Limb (tissue), 2 donors: ENCODE data around the gene UBTFL1.
A peak's percentile ranks its signal among the peaks of the same experiment; 100 is the strongest.
"Not testable (repeated sequence)": the region's sequence is repeated elsewhere in the genome, so short reads cannot be mapped to it uniquely, and the experiment has no call there.

Source experiments
- DNase-seq, 2 donors: peaks; one replicate each; pipeline ENCODE4 v3.0.0-alpha.2; 2016; ENCODE audit errors: extremely low spot score in 2 of 2

The UBTFL1 gene, protein sequence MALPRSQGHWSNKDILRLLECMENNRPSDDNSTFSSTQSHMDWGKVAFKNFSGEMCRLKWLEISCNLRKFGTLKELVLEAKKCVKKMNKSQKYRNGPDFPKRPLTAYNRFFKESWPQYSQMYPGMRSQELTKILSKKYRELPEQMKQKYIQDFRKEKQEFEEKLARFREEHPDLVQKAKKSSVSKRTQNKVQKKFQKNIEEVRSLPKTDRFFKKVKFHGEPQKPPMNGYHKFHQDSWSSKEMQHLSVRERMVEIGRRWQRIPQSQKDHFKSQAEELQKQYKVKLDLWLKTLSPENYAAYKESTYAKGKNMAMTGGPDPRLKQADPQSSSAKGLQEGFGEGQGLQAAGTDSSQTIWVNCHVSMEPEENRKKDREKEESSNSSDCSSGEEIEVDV

DNA sequence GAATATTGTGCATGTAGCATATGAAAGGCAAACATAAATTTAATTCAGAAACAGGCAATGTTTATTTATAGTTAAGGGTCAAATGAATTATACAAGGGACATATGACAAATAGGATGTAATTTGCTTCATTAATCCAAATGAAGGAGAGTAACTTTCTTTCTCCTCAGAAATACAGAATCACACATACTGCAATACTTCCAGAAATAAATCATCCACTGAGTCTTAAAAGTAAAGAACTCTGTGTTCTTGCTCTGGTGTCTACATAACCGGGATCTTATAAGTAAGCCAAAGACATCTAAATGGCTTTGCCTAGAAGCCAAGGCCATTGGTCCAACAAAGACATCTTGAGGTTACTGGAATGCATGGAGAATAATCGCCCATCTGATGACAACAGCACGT is at the start of gene UBTFL1:
TSS of gene UBTFL1 (plus strand) at position 301 of the 400 bp plus-strand sequence. CDS start at position 301, 0 bp downstream.
- DNase-seq: not testable (repeated sequence)

DNA sequence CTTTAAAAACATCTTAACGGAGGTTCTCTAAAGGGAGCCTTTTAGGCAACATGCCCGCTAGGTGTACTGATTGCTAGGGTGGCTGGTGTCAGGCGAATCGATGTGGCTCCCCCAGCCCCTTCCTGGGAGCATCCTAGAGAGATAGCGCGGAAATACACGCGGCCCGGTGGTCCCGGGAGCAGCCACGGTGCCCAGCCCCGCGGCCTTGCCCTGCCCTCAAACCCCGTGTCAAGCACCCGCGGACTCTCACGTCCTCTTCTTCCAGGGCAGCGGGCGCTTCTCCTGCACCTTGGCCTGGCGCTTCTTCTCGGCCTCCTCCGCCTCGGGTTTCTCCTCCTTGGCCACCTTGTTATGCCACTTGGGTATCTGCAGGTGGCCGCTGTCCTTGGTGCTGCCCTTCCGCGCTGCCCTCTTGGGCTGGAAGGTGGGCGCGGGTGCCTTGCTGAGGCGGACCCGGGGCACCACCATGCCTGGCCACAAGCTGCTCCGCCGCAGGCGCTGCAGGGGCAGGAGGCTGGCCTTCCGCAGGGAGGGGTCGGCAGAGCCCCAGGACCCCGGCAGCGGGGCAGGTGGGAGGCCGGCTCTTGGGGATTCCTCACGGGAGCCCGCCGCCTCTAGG is 34.0 kb upstream of the UBTFL1 start:
- peak in 1 of 2 donors; percentile 8 for DNase-seq

DNA sequence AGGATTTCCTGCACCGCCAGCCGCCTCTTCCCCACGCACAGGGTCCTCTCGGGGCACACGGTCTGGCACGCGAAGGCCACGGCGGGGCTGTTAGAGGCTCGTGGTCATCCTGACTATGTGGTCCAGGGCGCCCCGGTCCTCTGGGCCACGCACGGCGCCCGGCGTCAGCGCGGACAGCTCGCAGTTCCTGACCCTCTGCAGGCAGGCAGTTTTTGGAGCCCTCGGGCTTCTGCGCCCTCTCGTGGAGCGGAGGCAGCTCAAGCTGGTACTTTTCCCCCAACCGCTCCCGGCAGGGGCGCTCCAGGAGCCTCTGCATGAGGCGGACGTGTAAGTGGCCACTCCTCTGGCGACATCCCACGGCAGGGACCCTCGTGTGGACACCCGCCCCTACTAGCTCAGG is 33.4 kb upstream of the UBTFL1 start:
- not testable (repeated sequence) for DNase-seq

DNA sequence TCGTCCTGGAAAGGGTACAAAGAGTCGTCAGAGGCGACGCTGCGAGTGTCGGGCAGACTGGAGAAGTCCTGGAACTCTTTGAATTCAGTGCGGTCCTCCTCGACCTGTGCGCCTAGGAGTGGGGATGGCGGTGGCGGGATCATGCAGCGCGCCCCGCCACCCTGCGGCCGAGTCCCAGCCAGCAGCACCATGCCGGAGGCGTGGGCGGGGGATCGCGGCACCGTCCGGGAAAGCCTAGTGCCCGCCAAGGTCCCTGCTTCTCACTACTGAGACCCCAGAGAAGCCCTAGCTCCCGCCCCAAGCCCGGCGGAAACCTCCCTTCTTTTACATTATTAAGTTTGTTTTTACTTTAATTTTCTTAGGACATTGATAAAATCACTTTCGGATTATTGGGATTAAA is 32.2 kb upstream of the UBTFL1 start:
- peak in 1 of 2 donors; percentile 7 for DNase-seq

DNA sequence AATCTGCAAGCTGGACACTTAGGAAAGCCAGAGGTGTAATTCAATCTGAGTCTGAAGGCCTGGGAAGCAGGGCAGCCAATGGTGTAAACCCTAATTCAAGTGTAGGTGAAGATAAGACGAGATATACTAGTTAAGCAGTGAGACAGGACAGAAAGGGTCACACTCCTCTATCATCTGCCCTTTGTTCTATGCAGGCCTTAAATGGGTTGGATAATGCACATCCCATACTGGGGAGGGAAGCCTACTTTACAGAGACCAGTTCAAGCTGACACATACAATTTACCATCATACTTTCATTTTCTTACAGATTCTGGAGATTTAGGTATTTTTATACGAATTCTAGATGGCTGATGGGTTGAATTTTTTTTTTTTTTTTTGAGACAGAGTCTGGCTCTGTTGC is 3.0 kb downstream of the UBTFL1 start:
- not testable (repeated sequence) for DNase-seq

DNA sequence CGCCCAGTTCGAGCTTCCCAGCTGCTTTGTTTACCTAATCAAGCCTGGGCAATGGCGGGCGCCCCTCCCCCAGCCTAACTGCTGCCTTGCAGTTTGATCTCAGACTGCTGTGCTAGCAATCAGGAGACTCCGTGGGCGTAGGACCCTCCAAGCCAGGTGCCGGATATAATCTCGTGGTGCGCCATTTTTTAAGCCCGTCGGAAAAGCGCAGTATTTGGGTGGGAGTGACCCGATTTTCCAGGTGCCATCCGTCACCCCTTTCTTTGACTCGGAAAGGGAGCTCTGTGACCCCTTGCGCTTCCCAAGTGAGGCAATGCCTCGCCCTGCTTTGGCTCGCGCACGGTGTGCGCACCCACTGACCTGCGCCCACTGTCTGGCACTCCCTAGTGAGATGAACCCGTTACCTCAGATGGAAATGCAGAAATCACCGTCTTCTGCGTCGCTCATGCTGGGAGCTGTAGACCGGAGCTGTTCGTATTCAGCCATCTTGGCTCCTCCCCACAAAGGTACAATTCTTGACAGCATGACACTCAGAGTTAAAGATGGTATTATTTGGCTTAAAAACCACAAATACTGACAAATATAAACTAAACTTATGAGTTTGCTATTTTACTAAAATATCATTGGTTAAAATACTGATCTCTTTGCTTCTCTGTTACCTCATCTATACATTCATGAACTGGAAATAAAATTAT is 9.6 kb downstream of the UBTFL1 start:
- DNase-seq: not testable (repeated sequence)

DNA sequence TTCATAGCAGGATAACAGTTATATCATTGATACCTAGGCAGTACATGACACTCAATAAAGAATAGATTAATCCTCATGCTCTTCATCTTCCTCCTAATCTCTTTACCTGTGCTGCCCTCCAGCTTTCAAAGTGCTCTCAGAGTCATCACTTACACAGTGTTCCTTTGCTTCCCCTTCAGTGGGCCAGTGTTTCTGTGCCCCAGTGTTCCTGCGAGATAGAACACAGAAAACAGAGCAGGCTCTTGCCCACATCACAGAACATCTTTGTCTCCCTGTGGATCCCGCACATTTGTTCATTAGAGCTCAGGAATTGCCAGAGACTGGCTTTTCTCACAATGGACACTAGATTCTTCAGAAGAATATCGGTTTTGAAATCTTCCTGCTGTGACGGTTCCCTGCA is 12.5 kb downstream of the UBTFL1 start:
- DNase-seq: not testable (repeated sequence)

DNA sequence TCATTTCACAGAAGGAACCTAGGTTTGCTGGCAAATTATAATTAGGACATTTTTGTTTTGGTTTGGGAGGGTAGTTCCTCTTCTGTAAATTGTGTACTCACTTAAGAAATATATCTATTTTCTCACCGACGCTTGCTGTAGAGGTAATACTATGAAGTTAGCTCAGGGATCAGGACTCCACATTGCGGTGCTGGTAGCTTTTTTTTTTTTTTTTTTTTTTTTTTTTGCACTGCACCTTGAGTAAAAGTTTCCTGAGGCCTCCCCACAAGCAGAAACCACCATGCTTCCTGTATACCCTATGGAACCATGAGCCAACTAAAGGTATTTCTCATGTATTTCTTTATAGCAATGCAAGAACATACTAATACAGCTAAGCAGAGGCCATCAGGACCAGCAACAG is 14.7 kb downstream of the UBTFL1 start:
- DNase-seq: no peak

DNA sequence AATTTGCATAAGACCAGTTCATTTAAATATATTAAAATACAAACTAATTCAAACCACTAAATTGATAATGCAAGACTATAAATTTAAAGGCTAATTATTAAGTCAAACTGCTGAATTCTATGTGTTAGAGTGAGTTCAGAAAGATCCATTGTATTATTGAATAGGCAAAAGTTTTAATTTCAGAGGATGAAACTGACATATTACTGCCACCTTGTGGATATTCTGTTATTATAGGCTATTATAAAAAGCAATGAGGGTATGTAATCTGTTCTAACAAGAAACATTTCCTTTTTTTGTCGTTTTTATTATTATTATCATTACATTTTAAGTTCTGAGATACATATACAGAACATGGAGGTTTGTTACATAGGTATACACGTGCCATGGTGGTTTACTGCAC is 27.8 kb downstream of the UBTFL1 start:
- DNase-seq: no peak

DNA sequence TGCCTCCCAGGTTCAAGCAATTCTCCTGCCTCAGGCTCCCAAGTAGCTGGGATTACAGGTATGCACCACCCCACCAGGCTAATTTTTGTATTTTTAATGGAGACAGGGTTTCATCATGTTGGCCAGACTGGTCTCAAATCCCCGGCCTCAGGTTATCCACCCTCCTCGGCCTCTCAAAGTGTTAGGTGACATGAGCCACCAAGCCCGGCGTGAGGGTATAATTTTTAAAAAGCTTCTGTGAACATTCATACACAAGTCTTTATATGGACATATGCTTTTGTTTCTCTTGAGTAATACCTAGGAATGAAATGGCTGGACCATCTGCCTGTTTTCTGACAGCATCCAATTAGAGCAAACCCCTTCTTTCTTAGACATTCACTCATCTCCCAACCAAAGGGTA is 34.4 kb downstream of the UBTFL1 start:
- no peak for DNase-seq

DNA sequence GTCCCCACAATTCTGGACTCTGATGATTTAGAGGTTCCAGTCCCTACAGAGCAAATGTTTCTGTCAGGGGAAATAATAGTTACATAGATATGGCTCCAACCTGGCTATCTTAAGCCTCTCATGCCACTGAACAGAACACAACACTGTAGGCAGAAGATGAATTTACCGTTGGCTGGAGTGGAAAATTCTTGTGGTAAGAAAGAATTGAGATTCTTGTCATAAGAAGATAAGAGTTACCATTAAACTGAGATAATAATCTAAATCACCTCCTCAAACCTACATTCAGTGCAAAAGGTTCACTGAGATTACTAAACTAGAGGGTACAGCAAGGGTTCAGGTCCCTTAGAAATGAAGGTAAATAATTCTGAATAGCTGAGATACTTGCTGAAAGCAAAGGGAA is 38.6 kb downstream of the UBTFL1 start:
- DNase-seq: no peak

DNA sequence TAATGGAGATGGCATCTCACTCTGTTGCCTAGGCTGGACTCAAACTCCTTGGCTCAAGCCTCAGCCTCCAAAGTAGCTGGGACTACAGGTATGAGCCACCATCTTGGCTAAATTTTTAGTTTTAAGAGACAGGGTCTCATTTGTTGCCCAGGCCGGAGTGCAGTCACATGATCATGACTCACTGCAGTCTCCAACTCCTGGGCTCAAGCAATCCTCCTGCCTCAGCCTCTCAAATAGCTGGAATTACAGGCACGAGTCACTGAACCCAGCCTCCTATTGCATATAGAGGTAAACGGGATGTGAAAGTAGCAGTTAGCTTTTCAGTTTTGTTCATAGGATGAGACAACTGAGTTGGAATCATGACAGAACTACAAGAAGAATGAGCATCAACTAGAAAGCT is 39.2 kb downstream of the UBTFL1 start:
- no peak for DNase-seq

DNA sequence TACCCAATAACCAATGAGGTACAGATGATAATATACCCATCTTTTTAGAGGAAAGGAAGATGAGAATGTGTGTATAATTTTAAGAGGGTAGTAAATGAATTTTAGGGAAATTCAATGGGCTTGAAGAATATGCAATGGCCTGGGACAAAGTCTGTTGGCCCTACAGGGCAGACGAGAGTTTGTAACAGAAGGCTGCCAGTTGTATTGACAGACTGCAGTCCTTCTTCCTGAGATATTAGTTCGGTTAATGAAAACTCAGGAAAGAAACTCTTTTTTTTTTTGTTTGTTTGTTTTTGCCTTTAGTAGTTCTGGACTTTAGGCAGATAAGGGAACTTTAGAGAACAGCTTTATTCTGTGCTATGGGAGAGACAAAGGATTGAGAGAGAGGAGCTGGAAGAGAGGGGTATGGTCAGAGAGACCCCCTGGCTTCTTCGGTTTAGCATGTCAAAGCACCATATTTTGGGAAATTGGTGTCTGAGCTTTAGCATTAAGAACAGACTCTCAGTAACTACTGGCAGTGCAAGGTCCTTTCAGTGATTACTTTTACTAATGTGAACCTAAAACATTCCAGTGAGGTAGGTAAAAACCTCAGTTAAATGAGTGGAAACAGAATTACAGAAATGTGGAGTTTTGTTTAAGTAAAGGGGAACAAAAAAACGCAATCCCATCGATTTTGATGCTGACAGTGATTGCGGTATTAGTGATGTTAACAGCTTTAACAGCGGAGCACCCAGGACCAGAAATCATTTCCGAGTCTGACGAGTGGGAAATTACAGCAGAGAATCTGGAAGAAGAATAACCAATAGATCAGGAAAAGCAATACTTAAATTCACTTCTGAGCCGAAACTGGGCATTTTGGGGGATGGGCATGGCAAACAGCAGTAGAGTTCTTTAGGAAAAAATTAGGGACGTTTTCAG is 48.1 kb downstream of the UBTFL1 start:
- DNase-seq: peak in 1 of 2 donors; percentile 23

DNA sequence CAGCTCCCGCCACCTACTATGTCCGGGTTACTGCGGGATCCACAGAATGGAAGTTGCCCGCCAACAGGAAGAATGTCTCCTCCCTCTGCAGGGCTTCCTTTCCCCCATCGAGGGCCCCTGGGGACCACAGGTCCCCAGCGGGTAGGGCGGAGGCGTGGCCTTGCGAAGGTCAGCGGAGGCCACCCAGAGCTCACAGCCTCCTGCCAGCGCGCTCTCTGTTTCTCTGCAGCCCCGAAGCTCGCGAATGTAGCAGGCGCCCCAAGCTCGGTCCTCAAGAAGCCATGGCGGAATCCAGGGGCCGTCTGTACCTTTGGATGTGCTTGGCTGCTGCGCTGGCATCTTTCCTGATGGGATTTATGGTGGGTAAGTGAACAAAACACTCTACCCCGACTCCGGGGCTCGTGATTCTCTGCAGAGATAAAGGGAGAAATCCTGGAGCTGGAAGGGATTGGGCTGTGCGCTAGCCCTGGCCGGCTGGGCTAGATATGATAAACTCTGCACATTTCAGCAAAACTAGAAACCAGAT is 48.8 kb downstream of the UBTFL1 start, which contains the start of gene NAALAD2:
TSS of gene NAALAD2 (plus strand) at position 186 of the 526 bp plus-strand sequence. CDS start at position 282, 96 bp downstream.
- peak; percentile 35 to 76 for DNase-seq

DNA sequence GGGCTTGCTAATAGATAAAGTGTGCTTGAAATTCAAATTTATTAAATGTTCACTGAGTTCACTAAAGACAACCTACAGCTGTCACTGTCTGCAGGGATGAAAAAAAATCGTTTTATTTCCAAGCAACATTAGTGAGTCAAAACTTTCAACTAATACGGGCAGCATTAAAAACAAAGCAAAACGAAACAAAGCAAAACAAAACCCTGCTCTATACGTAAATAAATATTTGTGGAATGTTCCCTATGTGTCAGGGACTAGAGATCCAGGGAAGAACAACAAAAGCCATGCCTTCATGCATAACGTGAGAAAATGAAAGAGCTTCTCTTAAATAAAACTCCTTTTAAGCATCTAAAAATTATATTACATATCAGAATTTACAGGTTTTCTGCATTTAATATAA is 49.3 kb downstream of the UBTFL1 start:
- no peak for DNase-seq
